Stomach smooth muscle (tissue), 2 donors: ENCODE measurements around the gene SVIL.
A peak's percentile ranks its signal among the peaks of the same experiment; 100 is the strongest.

Experiments
- H3K27ac ChIP-seq: one replicate; pipeline ENCODE4 v1.7.0; 2013; ENCODE audit warnings: mild to moderate bottlenecking, low read length, inconsistent platforms
- H3K27me3 ChIP-seq, 2 donors: one replicate each; pipeline ENCODE4 v1.7.0; 2013; ENCODE audit warnings: low read length in 2 of 2; ENCODE audit not compliant: insufficient read depth in 2 of 2, control insufficient read depth in 1 of 2
- H3K36me3 ChIP-seq, 2 donors: one replicate each; pipeline ENCODE4 v1.7.0; 2013; ENCODE audit warnings: low read length in 2 of 2; ENCODE audit not compliant: control insufficient read depth in 2 of 2, insufficient read depth in 2 of 2
- H3K4me1 ChIP-seq: one replicate; pipeline ENCODE4 v1.7.0; 2013; ENCODE audit warnings: low read length; ENCODE audit not compliant: control insufficient read depth, insufficient read depth
- H3K4me3 ChIP-seq, 2 donors: one replicate each; pipeline ENCODE4 v1.7.0; 2013; ENCODE audit warnings: low read length in 2 of 2
- H3K9ac ChIP-seq, 2 donors: one replicate each; pipeline ENCODE4 v1.7.0; 2013; ENCODE audit warnings: low read length in 2 of 2, mild to moderate bottlenecking in 1 of 2
- H3K9me3 ChIP-seq, 2 donors: one replicate each; pipeline ENCODE4 v1.7.0; 2013; ENCODE audit warnings: low read length in 2 of 2; ENCODE audit not compliant: control insufficient read depth in 2 of 2
- donor health status: healthy.
- donor health status: Pancreatic carcinoma.

SVIL gene

GRCh38 chr10:29668628-29669027 lies 33.9 kb upstream of the SVIL start:
- Histone ChIP-seq H3K27me3 (no peaks in the 10 kb centered on the region), H3K9me3 (no peaks in the 10 kb centered on the region), H3K27ac (peak overlapping the region; percentile 41), H3K36me3 (peaks cover 0 to 13% of the 10 kb centered on the region in 2 donors), H3K4me1 (peaks cover 23% of the 10 kb centered on the region), H3K9ac (no peak overlapping the region), H3K4me3 (no peak overlapping the region)

- H3K27me3 ChIP-seq: no peaks in the 10 kb centered on the region
- no peaks in the 10 kb centered on the region for H3K9me3 ChIP-seq
- H3K27ac ChIP-seq: no peak overlapping the region
- H3K4me1 ChIP-seq: peaks cover 29% of the 10 kb centered on the region
- no peak overlapping the region for H3K9ac ChIP-seq
- H3K36me3 ChIP-seq: peaks cover 0 to 14% of the 10 kb centered on the region in 2 donors
- no peak overlapping the region for H3K4me3 ChIP-seq
Observed at GRCh38 chr10:29667191-29667590, 32.4 kb upstream of the SVIL start.

- Histone ChIP-seq H3K4me1 (peaks cover 37% of the 10 kb centered on the region), H3K27ac (peak overlapping the region; percentile 18)
Observed at GRCh38 chr10:29666201-29666600, 31.4 kb upstream of the SVIL start.

DNA sequence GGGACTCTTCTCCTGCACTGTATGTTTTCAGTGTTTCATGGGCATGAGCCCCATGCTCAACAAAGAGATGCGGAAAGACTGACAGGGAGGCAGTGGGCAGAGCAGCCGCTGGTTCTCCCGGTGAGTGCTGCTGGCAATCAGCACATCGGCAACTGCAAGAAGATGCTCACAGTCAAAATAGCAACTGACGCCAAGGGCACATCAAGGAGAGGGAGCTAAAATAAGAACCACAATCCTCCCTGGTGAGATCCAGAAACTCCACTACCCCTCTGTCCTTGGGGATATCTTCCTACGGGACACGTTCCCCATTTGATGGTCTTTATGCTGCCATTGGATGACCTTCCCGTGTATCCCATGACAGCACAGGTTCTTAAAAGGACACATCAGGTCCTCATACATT lies 28.9 kb upstream of the SVIL start:
- no peak overlapping the region for H3K27ac ChIP-seq

More at GRCh38 chr10:29666201-29666600, 31.4 kb upstream of the SVIL start:
- Histone ChIP-seq H3K27me3 (no peaks in the 10 kb centered on the region), H3K9ac (no peak overlapping the region), H3K36me3 (peaks cover 0 to 14% of the 10 kb centered on the region in 2 donors), H3K9me3 (no peaks in the 10 kb centered on the region), H3K4me3 (no peak overlapping the region)

DNA sequence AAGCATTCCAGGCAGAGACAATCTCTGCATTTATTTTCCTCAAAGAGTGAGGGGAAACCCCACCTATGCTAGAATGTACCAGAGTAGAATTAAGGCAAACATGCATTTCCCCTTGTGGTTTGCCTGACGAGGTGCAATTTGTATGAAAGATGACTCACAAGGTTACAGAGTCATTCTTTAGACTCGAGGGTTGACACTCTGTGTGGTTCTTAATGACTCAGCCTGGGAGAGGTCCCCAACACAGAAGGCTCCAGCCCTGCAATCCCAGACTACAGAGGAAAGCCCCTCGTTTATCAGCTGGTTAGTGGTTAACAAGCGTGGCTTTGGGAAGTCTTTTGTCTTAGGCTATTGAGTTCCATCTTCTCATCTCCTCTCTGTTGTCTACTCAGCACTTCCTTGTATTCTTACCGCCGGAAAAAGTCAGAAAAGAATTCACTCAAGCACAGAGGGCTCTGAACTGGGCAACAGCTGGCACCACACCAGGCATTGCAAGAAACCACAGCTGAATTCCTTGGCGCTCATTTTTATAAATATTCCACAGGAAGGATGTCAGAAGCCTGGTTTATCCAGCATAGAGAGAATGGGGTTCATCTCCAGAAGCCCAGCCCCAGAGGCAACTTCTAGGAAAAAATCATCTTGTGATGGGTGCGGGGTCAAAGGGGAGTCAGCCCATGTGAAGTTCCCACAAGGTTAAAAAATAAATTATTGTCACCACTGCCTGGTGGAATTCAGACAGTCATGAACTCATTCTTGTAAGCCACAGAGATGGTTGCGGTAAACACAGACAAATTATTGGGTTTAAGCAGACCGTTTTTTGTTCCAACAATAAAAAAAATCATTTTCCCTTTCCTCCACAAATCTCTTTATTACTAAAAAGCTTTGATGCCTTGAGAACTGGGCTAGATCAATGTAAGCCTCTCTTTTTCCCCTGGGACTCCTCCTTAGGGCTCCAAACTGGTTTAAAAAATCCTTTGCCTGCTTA lies 24.5 kb upstream of the SVIL start:
- H3K9ac ChIP-seq: peak overlapping the region in 1 of 2 donors; percentile 12
- no peaks in the 10 kb centered on the region for H3K9me3 ChIP-seq
- H3K4me3 ChIP-seq: peak overlapping the region in 1 of 2 donors; percentile 29
- H3K27me3 ChIP-seq: no peaks in the 10 kb centered on the region
- H3K36me3 ChIP-seq: peaks cover 21% of the 10 kb centered on the region in 2 donors
- peaks cover 46% of the 10 kb centered on the region for H3K4me1 ChIP-seq
- peak overlapping the region; percentile 33 for H3K27ac ChIP-seq

More for the DNA sequence above, 28.9 kb upstream of the SVIL start:
- H3K9ac ChIP-seq: no peak overlapping the region
- peaks cover 46% of the 10 kb centered on the region for H3K4me1 ChIP-seq
- H3K9me3 ChIP-seq: no peaks in the 10 kb centered on the region
- no peak overlapping the region for H3K4me3 ChIP-seq
- H3K36me3 ChIP-seq: peaks cover 0 to 7% of the 10 kb centered on the region in 2 donors
- H3K27me3 ChIP-seq: no peaks in the 10 kb centered on the region

DNA sequence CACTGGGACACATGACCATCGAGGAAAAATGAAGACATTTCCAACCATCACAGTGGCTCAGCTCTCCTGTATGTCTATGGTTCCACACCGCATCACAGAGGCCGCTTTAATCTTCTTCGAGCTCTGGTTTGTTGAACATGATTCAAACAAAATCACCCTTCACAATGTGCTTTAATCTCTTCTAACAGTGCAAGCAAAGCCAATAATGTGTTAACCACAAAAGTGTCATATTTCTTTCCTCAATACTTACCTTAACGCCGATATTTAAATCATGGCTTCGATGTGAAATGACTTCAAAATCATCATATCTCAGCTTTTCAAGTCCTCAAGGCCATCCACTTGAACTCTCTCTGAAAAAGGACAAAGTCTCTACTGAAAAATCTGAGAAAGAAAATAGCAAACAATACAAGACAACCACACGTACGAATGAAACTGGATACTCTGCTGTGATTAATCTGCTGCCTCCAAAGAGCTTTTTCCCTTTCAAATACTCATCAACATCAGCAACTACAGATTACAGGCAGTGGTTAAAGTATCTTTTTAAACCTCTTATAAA lies 23.0 kb upstream of the SVIL start:
- Histone ChIP-seq H3K4me1 (peaks cover 40% of the 10 kb centered on the region), H3K4me3 (no peak overlapping the region), H3K36me3 (peaks cover 21 to 24% of the 10 kb centered on the region in 2 donors), H3K9me3 (no peaks in the 10 kb centered on the region), H3K27ac (peak overlapping the region; percentile 32), H3K27me3 (no peaks in the 10 kb centered on the region), H3K9ac (no peak overlapping the region)

DNA sequence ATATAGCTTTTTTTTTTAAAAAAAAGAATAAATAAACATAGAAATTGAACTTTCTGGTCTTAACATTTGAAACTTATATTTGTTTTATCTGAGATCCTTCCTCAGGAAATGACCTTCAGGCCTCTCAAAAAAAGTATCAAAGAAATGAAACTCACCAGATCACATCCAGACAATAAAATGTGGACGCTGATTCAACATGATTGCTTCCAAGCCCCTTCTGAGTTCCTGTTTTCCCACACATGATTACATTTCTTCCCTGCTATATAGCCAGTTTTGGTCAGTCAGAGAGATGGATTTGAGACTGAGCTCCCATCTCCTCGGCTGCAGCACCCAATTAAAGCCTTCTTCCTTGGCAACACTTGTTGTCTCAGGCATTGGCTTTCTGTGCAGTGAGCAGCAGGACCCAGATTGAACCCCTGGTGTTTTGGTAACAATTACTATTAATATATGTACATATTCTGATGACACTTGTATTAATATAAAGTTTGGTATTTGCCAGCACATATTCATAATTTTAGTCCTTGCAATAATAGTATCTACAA lies 21.8 kb upstream of the SVIL start:
- Histone ChIP-seq H3K9me3 (no peaks in the 10 kb centered on the region), H3K4me3 (no peak overlapping the region), H3K27ac (no peak overlapping the region), H3K36me3 (peaks cover 20 to 21% of the 10 kb centered on the region in 2 donors), H3K4me1 (peaks cover 29% of the 10 kb centered on the region), H3K27me3 (no peaks in the 10 kb centered on the region), H3K9ac (no peak overlapping the region)

DNA sequence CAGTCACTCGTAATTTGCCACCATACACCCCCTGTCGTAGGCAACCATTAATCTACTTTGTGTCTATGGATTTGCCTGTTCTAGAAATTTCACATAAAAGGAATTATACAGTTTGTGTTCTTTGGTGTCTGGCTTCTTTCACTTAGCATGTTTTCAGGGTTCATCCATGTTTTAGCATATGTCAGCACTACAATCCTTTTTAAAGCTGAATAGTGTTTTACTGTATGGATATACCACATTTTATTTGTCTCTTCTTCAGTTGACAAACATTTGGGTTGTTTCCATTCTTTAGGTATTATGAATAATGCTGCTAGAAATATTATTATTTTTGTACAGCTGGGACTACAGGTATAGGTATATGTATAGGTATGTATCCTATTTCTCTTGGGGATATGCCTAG lies 17.4 kb upstream of the SVIL start:
- Histone ChIP-seq H3K9ac (no peak overlapping the region), H3K27ac (no peak overlapping the region), H3K4me3 (no peak overlapping the region), H3K9me3 (no peaks in the 10 kb centered on the region), H3K36me3 (peaks cover 17 to 24% of the 10 kb centered on the region in 2 donors), H3K4me1 (peaks cover 13% of the 10 kb centered on the region), H3K27me3 (no peaks in the 10 kb centered on the region)

DNA sequence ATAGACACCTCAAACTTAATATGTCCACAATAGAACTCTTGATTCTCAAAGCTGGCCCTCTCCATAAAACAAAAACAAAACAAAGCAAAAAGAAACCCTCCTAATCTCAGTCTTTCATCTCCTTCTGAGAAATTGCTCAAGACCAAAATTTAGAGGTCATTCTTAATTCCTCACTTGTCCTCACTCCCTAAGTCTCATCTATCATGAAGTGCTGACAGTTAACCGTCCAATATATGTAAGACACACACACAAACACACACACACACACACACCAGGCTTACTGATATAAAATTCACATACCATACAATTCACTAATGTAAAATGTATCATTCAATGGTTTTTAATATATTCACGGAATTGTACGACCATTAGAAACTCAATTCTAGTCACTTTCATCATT lies 17.0 kb upstream of the SVIL start:
- H3K4me1 ChIP-seq: peaks cover 17% of the 10 kb centered on the region
- H3K27ac ChIP-seq: no peak overlapping the region

GRCh38 chr10:29650552-29650944 lies 15.8 kb upstream of the SVIL start:
- Histone ChIP-seq H3K4me3 (no peak overlapping the region), H3K27ac (peak overlapping the region; percentile 25), H3K9ac (no peak overlapping the region), H3K27me3 (no peaks in the 10 kb centered on the region), H3K36me3 (peaks cover 9 to 15% of the 10 kb centered on the region in 2 donors), H3K9me3 (no peaks in the 10 kb centered on the region), H3K4me1 (peaks cover 27% of the 10 kb centered on the region)

More for the DNA sequence above, 17.0 kb upstream of the SVIL start:
- no peak overlapping the region for H3K4me3 ChIP-seq
- no peaks in the 10 kb centered on the region for H3K27me3 ChIP-seq
- H3K9me3 ChIP-seq: no peaks in the 10 kb centered on the region
- H3K36me3 ChIP-seq: peaks cover 12 to 20% of the 10 kb centered on the region in 2 donors
- H3K9ac ChIP-seq: no peak overlapping the region
